Thymus (tissue), 11 donors: ENCODE measurements around the gene NDFIP1. TPM values are rescaled to one million over a fixed set of nuclear protein-coding genes. Genes with fewer than 3 reads are reported as not detected.
"Not testable (repeated sequence)": the region's sequence is repeated elsewhere in the genome, so short reads cannot be mapped to it uniquely, and the experiment has no call there.

Experiments
- DNase-seq, 9 donors: peaks; one replicate each; pipeline ENCODE4 v3.0.0-alpha.2; 2013; ENCODE audit warnings: low spot score in 9 of 9, low read depth in 6 of 9, missing footprints in 1 of 9
- H3K27ac ChIP-seq, 2 donors: one replicate each; pipeline ENCODE4 v1.5.1; 2013; ENCODE audit warnings: control low read depth in 1 of 2, low read depth in 1 of 2, low read length in 1 of 2, mild to moderate bottlenecking in 1 of 2, moderate library complexity in 1 of 2
- H3K27me3 ChIP-seq, 2 donors: one replicate each; pipeline ENCODE4 v1.5.1; 2013; ENCODE audit warnings: low read length in 1 of 2; ENCODE audit not compliant: control insufficient read depth in 2 of 2, insufficient read depth in 1 of 2
- H3K36me3 ChIP-seq, 2 donors: one replicate each; pipeline ENCODE4 v1.5.1; 2013; ENCODE audit warnings: low read length in 1 of 2, mild to moderate bottlenecking in 1 of 2, moderate library complexity in 1 of 2; ENCODE audit not compliant: control insufficient read depth in 2 of 2, insufficient read depth in 2 of 2
- H3K4me1 ChIP-seq, 2 donors: one replicate each; pipeline ENCODE4 v1.5.1; 2013; ENCODE audit warnings: low read length in 2 of 2; ENCODE audit not compliant: control insufficient read depth in 2 of 2, insufficient read depth in 2 of 2
- H3K4me3 ChIP-seq, 2 donors: one replicate each; pipeline ENCODE4 v1.5.1; 2013; ENCODE audit warnings: low read length in 2 of 2, control low read depth in 1 of 2, mild to moderate bottlenecking in 1 of 2
- H3K9me3 ChIP-seq, 2 donors: one replicate each; pipeline ENCODE4 v1.5.1; 2013; ENCODE audit warnings: low read length in 1 of 2, mild to moderate bottlenecking in 1 of 2; ENCODE audit not compliant: control insufficient read depth in 2 of 2, insufficient read depth in 1 of 2
- WGBS: extraction: QIAGEN DNeasy Blood & Tissue Kit; methylation state at CpG from one replicate; pipeline ENCODE4 v1.1.7; 2013; 5-methylcytosine and 5-hydroxymethylcytosine counted together
- polyA plus RNA-seq: library from polyadenylated mRNA; stranded (reverse); fragments of 200-250 nt; gene quantifications from one replicate; pipeline ENCODE4 v1.2.3, GENCODE V29; 2013
- total RNA-seq: library from RNA; stranded (reverse); fragments of 120-200 nt; gene quantifications from one replicate; pipeline ENCODE4 v1.2.4, GENCODE V29; 2013
- donor health status: healthy.

NDFIP1 gene
- total and polyA plus RNA-seq, 2 donors: 39.7 to 121 TPM

DNA sequence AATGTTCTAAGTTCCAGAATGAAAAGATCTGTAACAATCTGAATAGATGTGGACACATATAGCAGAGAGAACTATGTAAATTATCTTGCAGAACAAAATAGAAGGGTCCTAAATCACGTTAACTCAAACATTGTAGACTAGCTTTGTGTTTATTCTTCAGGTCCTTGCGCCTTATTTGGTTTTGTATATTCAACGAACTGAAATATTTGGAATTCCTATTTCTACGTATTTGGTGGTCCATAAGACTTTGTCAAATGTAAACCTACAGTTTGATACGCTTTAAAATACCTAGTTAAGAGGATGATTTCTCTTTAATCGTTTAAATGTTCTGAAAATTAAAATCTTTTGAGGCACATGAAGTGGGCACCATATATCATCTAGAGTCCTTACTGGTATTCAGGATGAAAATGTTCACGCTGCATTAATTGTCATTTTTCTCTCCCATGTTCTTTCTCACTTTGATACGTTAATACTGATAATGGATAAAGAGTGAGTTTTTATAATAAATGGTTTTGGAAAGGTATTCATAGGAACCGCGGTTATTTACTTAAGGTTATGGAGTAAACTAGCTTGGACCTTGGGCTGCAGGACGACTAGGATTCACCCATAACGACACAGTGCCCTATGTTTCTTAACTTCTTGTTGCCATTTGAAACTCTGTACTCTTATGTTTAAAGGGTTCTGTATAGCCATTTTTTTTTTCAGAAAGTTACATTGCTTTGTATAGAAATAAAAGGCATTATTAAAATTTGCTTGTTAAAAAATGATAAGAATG is 45.3 kb downstream of the NDFIP1 start:
- Histone ChIP-seq H3K27me3 (no peaks in the 10 kb centered on the region), H3K27ac (no peak overlapping the region), H3K36me3 (peaks cover 0 to 5% of the 10 kb centered on the region in 2 donors), H3K9me3 (no peaks in the 10 kb centered on the region), H3K4me1 (no peaks in the 10 kb centered on the region), H3K4me3 (no peak overlapping the region)
- no peak for DNase-seq
- WGBS: 95% methylated on average over 12 of the region's 12 CpGs

DNA sequence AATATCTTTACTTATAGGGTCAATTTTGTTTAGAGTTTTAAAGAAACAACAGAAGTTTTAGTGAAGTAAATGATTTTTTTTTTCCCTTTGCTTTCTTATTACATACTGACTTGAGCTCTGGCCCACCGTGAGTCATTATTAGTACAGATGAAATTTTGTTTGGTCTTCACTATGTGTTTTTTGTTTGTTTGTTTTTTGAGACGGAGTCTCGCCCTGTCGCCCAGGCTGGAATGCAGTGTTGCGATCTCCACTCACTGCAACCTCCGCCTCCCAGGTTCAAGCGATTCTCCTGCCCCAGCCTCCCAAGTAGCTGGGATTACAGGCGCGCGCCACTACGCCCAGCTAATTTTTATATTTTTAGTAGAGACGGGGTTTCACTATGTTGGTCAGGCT is 45.9 kb downstream of the NDFIP1 start:
- over 99% methylated on average over 12 of the region's 12 CpGs for WGBS
- H3K27me3 ChIP-seq, DNase-seq, H3K4me3 ChIP-seq, H3K4me1 ChIP-seq, H3K36me3 ChIP-seq, H3K9me3 ChIP-seq, H3K27ac ChIP-seq: not testable (repeated sequence)

DNA sequence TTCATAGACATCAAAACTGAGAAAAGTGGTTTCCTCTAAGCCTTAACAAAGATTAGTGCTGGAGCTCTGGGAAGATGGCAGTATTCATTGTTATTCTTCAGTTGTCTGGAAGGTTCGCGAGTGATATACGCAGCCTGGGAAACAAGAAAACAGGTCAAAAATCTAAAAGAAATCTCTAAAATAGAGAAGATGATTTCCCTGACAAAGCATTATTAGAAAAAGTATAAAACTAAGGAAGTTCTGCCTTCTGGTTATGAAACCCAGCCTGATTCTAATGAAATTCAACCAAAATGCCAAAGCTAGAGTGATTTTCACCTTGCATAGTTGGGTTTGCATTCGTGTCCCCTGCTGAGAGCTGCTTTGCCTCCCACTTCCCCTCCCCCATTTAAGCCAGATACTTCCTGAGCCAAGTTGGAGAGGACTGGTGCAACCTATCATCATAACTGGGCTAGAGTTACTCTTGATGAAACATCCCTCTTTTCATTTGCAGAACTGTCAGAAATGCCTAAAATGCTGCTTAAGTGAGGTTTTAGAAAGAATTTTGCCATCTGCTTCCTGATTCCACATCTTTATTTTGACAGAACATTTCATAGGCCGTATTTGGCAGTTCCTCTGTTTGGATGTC is 48.4 kb downstream of the NDFIP1 start:
- WGBS: 88% methylated on average over 5 of the region's 5 CpGs

DNA sequence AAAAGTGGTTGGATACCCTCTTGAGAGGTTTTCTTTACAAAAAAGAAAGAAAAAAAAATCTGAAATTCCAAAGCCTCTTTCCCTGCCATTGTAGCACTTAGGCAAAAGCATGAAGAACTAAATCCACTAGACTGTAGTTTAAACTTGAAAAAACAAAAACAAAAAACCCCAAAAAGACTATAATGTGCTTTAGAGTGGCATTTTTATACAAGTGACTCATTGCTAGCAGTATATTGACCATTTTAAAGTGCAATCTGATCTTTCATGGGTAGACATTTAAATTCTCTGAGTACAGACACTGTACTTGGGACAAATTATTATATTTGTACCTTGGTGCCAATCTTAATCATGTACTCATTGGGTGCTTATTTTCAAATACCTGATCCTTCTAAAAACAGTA is 50.8 kb downstream of the NDFIP1 start:
- no peak for DNase-seq

More for the DNA sequence above, 48.4 kb downstream of the NDFIP1 start:
- Histone ChIP-seq H3K4me3 (no peak overlapping the region), H3K9me3 (no peaks in the 10 kb centered on the region), H3K27ac (no peak overlapping the region), H3K4me1 (no peaks in the 10 kb centered on the region), H3K36me3 (peaks cover 0 to 3% of the 10 kb centered on the region in 2 donors), H3K27me3 (no peaks in the 10 kb centered on the region)
- DNase-seq: no peak

DNA sequence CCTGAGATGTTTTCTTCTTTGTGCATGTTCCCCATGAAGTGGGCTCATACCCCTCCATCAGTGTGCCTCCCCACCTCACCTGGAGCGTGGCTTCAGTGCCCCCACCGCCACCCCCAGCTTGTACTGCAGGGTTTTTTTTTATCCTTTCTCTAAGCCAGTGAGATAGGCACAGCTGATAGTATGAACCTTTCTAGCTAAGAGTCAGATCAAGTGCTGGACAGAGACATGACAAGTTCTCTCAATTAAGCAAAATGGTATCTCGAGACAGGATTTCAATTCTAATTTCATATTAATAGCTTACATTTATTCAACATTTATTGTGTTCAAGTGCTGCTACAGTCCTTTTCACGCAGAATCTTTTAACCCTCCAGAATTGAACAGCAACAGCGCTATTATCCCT is 55.7 kb downstream of the NDFIP1 start:
- Histone ChIP-seq H3K4me3 (no peak overlapping the region), H3K36me3 (no peaks in the 10 kb centered on the region), H3K27ac (no peak overlapping the region), H3K4me1 (no peaks in the 10 kb centered on the region), H3K9me3 (no peaks in the 10 kb centered on the region), H3K27me3 (no peaks in the 10 kb centered on the region)
- 94% methylated on average over 5 of the region's 5 CpGs for WGBS
- no peak for DNase-seq

More for the DNA sequence above, 50.8 kb downstream of the NDFIP1 start:
- Histone ChIP-seq H3K27me3 (no peaks in the 10 kb centered on the region), H3K4me1 (no peaks in the 10 kb centered on the region), H3K4me3 (no peak overlapping the region), H3K9me3 (no peaks in the 10 kb centered on the region), H3K27ac (no peak overlapping the region), H3K36me3 (peaks cover 0 to 3% of the 10 kb centered on the region in 2 donors)

DNA sequence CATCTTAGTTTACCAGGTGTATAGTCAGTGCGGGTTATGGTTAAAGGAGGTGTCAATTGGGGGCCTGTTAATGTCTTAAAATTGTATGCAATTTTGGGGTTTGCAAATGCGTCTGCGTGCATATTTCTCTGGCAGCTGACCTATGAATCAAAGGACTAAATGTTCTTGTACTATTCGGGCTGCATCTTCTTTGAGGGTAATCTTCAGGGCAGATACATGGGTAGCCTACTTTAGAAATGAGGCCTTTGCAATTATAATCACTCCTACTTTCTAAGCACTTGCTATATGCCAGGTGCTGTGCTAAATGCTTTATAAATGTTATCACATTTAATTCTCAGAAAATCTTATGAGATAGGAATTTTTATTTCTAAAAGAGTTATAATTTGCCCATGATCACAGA is 58.2 kb downstream of the NDFIP1 start:
- Histone ChIP-seq H3K4me1 (no peaks in the 10 kb centered on the region), H3K9me3 (no peaks in the 10 kb centered on the region), H3K36me3 (no peaks in the 10 kb centered on the region), H3K27me3 (no peaks in the 10 kb centered on the region), H3K27ac (no peak overlapping the region), H3K4me3 (no peak overlapping the region)
- no peak for DNase-seq
- WGBS: 97% methylated on average over 4 of the region's 4 CpGs

DNA sequence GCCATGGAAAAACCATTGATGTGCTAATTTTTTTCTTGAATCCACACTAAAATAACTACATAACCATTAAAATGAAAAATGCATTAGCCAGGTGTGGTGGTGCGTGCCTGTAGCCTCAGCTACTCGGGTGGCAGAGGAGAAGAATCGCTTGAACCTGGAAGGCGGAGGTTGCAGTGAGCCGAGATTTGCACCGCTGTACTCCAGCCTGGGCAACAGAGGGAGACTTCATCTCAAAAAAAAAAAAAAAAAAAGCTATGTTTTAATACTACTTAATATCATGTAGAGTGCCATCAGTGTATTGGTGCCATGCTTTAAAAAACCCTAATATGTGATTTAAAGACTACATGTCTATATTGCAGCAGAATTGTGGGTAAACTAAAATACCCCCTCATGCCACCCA is 58.9 kb downstream of the NDFIP1 start:
- 97% methylated on average over 6 of the region's 6 CpGs for WGBS
- Histone ChIP-seq H3K27me3 (no peaks in the 10 kb centered on the region), H3K9me3 (no peaks in the 10 kb centered on the region), H3K36me3 (no peaks in the 10 kb centered on the region), H3K4me3 (no peak overlapping the region), H3K27ac (no peak overlapping the region), H3K4me1 (no peaks in the 10 kb centered on the region)
- no peak for DNase-seq

DNA sequence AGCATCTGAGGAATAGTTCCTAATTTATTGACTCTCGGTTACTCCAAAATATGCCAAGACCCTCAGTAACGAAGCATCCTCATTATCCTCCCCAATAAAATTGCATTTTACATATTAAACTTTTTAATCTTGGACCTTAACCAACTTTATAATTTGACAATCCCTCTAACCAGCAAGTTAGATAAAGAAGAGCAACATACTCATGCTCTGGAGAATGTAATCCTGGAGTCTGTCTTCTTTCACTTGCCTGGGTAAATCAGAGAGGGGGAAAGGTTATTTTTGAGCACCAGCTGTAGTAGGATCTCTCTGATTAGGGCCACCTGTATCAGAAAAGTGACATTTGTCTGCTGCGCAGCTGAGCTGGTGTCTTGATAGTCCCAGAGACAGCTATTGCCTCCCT is 59.8 kb downstream of the NDFIP1 start:
- Histone ChIP-seq H3K27ac (no peak overlapping the region), H3K9me3 (no peaks in the 10 kb centered on the region), H3K4me1 (no peaks in the 10 kb centered on the region), H3K4me3 (no peak overlapping the region), H3K36me3 (no peaks in the 10 kb centered on the region), H3K27me3 (no peaks in the 10 kb centered on the region)
- DNase-seq: no peak
- 98% methylated on average over 3 of the region's 3 CpGs for WGBS

DNA sequence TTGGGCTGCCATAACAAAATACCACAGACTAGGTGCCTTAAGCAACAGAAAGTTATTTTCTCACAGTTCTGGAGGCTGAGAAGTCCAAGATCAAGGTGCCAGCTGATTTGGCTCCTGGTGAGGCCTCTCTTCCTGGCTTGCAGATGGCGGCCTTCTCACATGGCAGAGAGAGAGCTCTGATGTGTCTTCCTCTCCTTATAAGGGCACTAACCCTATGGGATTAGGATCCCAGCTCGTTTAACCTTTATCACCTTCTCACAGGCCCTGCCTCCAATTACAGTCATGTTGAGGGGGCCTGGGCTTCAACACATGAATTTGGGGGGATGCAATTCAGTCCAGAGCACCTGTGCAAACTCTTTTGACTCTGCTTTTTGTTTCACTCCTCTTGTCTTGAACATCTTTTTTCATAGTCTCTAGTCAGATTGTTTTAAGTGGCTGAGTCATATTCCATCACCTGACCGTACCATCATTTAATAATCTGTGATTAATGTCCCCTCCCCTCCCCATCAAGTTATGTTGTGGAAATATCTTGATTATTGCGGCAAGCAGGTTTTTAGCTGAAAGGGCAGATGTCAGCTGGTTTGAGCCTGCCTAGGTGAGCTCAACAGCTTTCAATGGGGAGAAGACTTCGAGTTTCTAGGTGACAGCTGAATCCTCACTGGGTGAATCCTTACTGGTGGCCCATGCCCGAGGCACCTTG is 61.8 kb downstream of the NDFIP1 start:
- Histone ChIP-seq H3K4me1 (no peaks in the 10 kb centered on the region), H3K4me3 (no peak overlapping the region), H3K36me3 (no peaks in the 10 kb centered on the region), H3K27me3 (no peaks in the 10 kb centered on the region), H3K27ac (no peak overlapping the region), H3K9me3 (no peaks in the 10 kb centered on the region)
- no peak for DNase-seq
- WGBS: 94% methylated on average over 6 of the region's 6 CpGs
